CD4-positive, alpha-beta T cell treated with Interleukin-17A for 1 hour (primary cell): ENCODE measurements around the gene NEK7.
"Not testable (repeated sequence)": the region's sequence is repeated elsewhere in the genome, so short reads cannot be mapped to it uniquely, and the experiment has no call there.

Experiments
- DNase-seq: peaks from one replicate; pipeline ENCODE4 v3.0.0-alpha.2; 2020

NEK7 gene

GRCh38 chr1:198300451-198300850, 143.7 kb downstream of the NEK7 start:
- no peak for DNase-seq

- DNase-seq: no peak
These were observed 147.6 kb downstream of the NEK7 start for GRCh38 chr1:198304431-198304830.

GRCh38 chr1:198314817-198315216, 158.0 kb downstream of the NEK7 start:
- not testable (repeated sequence) for DNase-seq

GRCh38 chr1:198315331-198315730, 158.5 kb downstream of the NEK7 start:
- not testable (repeated sequence) for DNase-seq

- DNase-seq: no peak
These were observed 159.8 kb downstream of the NEK7 start for GRCh38 chr1:198316546-198317100.

- no peak for DNase-seq
These were observed 161.3 kb downstream of the NEK7 start for GRCh38 chr1:198318085-198318484.

GRCh38 chr1:198320759-198321158, 164.0 kb downstream of the NEK7 start:
- no peak for DNase-seq

GRCh38 chr1:198326232-198326631, 169.4 kb downstream of the NEK7 start:
- DNase-seq: no peak

GRCh38 chr1:198326915-198327314, 170.1 kb downstream of the NEK7 start:
- no peak for DNase-seq

- DNase-seq: no peak
These were observed 171.7 kb downstream of the NEK7 start for GRCh38 chr1:198328458-198329032.

GRCh38 chr1:198330982-198331615, 174.3 kb downstream of the NEK7 start:
- DNase-seq: no peak

- no peak for DNase-seq
These were observed 176.9 kb downstream of the NEK7 start for GRCh38 chr1:198333744-198334143.

GRCh38 chr1:198335663-198336062, 178.9 kb downstream of the NEK7 start:
- no peak for DNase-seq

- no peak for DNase-seq
These were observed 181.1 kb downstream of the NEK7 start for GRCh38 chr1:198337886-198338285.

GRCh38 chr1:198340139-198340538, 183.3 kb downstream of the NEK7 start:
- no peak for DNase-seq

GRCh38 chr1:198346178-198346577, 189.4 kb downstream of the NEK7 start:
- no peak for DNase-seq

GRCh38 chr1:198350456-198350855, 193.7 kb downstream of the NEK7 start:
- no peak for DNase-seq

- DNase-seq: no peak
These were observed 196.3 kb downstream of the NEK7 start for GRCh38 chr1:198352975-198353695.

- DNase-seq: no peak
These were observed 201.1 kb downstream of the NEK7 start for GRCh38 chr1:198357937-198358336.

GRCh38 chr1:198359024-198359653, 202.3 kb downstream of the NEK7 start:
- peak; percentile 49 for DNase-seq

GRCh38 chr1:198360208-198360729, 203.5 kb downstream of the NEK7 start:
- no peak for DNase-seq

GRCh38 chr1:198361237-198361767, 204.5 kb downstream of the NEK7 start:
- DNase-seq: no peak

- no peak for DNase-seq
These were observed 206.9 kb downstream of the NEK7 start for GRCh38 chr1:198363625-198364151.
